GM18520 (cell line): Measurements from ENCODE around the gene IGDCC3.

Experiments used
- ATAC-seq: cut with Tn5 transposase; IDR thresholded peaks from one replicate; pipeline ENCODE4 v1.9.1; 2021; ENCODE audit not compliant: unreplicated experiment

IGDCC3 gene

DNA sequence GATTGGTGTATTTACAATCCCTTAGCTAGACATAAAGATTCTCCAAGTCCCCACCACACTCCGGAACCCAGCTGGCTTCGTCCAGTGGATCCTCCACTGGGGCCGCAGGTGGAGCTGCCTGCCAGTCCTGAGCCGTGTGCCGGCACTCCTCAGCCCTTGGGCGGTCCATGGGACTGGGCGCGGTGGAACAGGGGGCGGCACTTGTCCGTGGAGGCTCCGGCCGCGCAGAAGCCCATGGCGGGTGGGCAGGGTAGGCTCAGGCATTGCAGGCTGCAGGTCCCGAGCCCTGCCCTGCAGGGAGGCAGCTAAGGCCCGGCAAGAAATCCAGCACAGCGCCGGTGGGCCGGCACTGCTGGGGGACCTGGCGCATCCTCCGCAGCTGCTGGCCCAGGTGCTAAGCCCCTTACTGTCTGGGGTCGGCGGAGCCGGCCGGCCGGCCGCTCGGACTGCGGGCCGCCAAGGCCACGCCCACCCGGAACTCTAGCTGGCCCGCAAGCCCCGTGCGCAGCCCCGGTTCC, 76.8 kb downstream of the IGDCC3 start:
- no peak for ATAC-seq

DNA sequence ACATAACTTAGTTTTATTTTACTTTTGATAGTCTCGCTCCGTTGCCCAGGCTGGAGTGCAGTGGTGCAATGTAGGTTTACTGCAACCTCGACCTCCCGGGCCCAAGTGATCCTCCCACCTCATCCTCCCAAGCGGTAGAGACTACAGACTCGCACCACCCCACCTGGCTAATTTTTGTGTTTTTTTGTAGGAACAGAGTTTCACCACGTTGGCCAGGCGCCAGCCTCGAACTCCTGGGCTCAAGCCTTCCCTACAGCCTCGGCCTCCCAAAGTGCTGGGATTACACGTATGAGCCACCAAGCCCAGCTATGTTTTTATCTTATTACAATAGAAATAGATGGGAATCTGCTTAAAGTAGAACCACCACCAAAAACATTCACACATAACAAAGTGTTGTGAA, 79.1 kb downstream of the IGDCC3 start:
- no peak for ATAC-seq

DNA sequence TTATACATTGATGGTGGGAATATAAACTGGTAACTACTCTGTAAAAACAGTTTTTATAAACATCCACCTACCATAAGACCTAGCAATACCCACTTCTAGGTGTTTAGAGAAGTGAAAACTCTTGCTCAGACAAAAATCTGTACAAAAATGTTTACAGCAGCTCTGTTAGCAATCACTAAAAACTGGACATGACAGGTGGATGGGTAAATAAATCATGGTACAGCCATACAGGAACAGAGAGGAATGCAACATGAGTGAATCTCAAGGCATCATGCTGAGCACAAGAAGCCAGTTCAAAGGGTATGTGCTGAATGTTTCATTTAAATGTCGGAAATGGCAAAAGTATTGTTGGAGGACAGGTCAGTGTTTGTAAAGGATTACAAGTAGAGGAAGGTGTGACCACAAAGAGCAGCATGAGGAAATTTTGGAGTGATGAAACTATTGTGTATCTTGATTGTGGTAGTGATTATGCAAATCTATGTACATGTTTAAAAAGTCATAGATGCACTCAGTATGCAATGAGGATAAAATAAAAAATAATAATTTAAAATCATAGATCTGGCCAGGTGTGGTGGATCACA, 84.8 kb downstream of the IGDCC3 start:
- no peak for ATAC-seq

DNA sequence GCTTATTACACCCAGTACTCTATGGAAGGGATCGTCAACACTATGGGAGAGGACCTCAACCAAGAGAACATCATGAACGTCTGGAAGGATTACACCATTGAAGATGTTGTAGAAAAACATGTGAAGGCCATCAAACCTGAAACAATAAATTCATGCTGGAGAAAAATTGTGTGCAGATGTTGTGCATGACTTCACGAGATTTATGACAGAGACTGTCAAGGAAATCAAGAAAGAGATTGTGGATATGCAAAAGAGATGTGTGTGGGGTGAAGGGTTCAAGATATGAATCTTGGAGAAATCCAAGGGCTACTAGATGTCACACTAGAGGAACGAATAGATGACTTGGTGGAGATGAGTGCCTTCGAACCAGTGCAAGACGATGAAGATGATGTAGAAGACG, 87.6 kb downstream of the IGDCC3 start:
- no peak for ATAC-seq

DNA sequence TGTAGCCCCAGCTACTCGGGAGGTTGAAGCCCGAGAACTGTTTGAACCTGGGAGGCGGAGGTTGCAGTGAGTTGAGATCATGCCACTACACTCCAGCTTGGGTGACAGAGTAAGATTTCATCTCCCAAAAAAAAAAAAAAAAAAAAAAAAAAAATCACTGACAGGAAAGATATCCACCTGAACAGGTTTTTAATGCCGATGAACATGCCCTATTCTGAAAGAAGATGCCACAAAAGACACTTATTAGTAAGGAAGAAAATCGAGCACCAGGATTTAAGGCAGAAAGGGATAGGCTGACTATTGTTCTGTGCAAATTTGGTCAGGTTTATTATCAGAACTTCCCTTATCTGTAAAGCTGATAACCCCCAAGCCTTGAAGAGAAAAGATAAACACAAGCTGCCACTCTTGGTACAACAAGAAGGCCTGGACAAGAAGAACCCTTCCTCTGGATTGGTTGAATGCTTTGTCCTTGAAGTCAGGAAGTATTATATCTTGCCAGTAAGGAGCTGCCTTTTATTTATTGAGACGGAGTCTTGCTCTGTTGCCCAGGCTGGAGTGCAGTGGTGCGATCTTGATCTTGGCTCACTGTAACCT, 88.4 kb downstream of the IGDCC3 start:
- ATAC-seq, result no peak

DNA sequence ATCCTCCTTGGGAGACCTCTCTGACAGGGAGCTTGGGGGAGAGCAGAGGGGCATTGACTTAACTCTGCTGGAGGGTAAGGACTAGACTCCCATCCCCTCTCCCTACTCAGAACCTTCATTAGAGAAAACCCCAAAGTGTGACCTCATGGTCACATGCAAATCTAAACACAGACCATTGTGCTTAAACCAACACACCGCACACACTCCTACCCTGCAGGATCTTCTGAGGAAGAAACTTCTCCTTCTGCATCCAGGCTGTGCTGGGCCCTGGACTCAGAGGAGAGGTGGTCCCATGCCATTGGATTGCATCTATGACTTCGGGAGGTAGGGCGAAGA, 90.3 kb downstream of the IGDCC3 start:
- no peak for ATAC-seq

DNA sequence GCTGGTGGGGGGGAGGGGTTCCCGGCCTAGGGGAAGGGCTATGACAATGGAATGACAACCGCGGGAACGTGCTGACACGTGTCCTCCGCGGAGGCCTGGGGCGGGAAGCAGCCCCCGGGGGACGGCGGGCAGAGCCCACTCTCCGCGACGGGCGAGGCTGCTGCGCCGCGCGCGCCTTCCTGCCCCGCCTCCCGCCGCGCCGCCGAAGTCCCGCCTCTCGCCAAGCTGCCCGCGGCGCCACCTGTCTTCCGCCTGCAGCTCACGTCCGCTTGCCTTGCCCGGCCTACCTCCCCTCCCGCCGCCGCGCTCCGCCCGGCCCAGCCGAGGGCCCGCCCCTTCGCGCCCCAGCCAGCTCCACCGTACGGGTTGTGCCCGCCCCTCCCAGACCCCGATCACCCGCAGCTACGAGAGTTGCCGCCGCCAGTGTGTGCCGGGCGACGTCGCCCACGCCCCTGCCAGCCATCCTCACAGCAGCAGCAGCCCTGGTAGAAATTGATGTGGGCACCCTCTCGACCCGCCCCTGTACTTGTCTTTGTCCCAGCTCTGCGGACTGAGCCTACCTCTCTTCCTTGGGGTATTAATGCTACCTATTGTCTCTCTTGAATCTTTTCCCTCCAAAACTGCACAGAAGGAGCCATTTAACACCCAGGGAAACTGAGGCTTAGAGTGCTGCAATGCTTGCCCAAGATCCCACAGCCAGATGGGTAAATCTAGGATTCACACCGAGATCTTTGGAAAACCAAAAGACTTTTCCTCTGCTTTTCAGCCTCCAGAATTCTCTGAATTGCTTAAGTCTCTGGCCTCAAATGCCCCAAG, 90.9 kb downstream of the IGDCC3 start, which contains the start of gene PARP16:
TSS of gene PARP16 (minus strand) at position 180 of the 816 bp plus-strand sequence. CDS start 457 bp downstream, outside the sequence.
- peak; percentile 91 for ATAC-seq

DNA sequence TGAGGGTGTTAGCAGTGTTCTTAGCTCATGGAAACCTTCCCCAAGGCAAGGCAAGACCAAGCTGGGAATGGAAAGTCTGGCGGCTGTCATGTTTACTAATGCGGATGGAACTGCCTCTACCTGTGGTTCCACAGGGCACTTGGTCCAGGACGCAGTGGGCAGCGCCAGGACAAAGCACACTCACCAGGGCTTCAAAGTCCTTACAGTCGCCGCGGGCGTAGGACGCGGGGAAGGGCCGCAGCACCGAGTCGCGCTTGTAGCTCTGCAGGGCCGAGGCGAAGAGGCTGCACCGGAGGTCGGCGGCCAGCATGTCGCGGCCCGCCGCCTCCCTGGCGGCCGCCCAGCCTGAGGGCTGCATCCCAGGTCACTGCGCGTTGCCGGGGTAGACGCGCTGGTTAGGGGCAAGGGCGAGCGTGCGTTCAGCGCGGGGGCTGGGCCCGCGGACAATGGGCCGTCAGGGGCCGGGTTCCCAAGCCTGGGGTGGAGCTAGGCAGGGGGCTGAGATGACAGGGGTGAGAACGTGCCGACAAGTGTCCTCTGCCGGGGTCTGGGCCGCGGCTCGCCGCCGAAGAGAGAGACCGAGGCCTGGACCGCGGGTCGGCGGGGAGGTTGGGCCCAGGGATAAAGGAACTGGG, 91.6 kb downstream of the IGDCC3 start:
- ATAC-seq, result peak; percentile 10

DNA sequence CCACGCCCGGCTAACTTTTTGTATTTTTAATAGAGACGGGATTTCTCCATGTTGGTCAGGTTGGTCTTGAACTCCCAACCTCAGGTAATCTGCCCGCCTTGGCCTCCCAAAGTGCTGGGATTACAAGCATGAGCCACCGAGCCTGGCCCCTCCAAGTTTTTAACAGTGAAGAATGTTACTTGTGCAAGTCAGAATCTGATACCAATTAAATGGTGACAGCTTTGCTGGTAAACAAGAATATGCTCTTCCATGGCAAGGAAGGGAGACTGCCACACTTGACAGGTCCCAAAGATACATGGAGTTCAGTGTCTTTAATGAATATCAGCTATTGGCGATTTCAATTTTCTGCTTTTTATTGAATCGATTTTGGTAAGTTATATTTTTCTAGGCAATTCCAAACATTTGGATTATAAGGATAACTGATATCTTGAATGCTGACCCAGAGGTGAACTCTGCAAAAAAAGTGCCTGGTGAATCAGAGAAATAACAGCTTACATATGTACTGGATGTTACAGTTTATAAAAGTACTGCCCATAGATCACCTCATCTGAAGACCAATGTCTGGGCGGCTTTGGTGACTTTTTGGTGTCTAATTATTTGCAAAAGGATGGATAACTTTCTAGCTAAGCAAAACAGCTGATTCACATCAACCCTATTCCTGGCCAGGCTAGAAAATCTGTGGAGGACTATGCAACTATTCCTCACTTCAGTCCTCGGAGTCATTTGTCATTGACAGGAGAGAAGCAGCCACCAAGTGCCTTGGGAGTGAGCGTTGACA, 92.3 kb downstream of the IGDCC3 start:
- ATAC-seq, result no peak

DNA sequence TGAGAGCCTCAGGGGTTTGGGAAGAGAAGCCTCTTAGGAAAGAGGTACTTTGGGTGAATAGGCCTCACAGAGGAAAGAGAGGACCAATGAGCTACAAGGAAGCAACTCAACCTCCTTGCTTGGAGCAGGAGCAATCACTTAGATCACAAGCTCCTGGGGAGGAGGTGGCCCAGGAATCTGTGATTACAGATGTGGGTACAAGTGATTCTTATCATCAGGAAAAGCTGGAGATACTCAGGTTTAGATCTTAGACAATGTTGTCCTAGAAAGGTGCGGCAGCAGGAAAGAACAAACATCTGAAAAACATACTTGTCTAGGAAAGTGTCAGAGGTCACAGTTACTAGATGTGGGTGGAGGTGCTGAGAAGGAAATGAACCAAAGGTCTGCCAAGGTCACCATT, 99.3 kb downstream of the IGDCC3 start:
- no peak for ATAC-seq
